ENCODE results near the gene PATL1.

- TF ChIP-seq CTCF (IDR thresholded peaks at IDR 0.05) (no peak), POLR2A (IDR thresholded peaks at IDR 0.05) (no peak)
Measured at GRCh38 chr11:59710136-59710847, 41.5 kb upstream of the PATL1 start.

Measured in transverse colon (tissue), 3 donors.